CD4-positive, alpha-beta memory T cell (primary cell): ENCODE data around the gene GCFC2. TPM values are rescaled to one million over a fixed set of nuclear protein-coding genes. Genes with fewer than 3 reads are reported as not detected.

Source experiments
- CTCF ChIA-PET: fragments of 350-600 bp; sonication (Branson Sonifier 250); formaldehyde crosslinking; loops from one replicate; lab custom pipeline; 2021; ENCODE audit warnings: inconsistent platforms; ENCODE audit not compliant: partially characterized antibody; lab: Charles Lee
- POLR2A ChIA-PET: fragments of 350-600 bp; sonication (Branson Sonifier 250); formaldehyde crosslinking; loops from one replicate; lab custom pipeline; 2021; ENCODE audit not compliant: partially characterized antibody; lab: Charles Lee
- DNase-seq, 5 donors: peaks; one replicate each; pipeline versions ENCODE4 v3.0.0 to v3.0.0-alpha.2; 2020 to 2022; ENCODE audit warnings: mixed read lengths in 1 of 5
- H3K27ac ChIP-seq: one replicate; pipeline ENCODE4 v1.7.0; 2013; ENCODE audit warnings: low read depth, low read length
- H3K27me3 ChIP-seq: 2 replicates; pipeline ENCODE4 v1.7.0; 2013; ENCODE audit warnings: mild to moderate bottlenecking, low read length, moderate library complexity; ENCODE audit not compliant: insufficient read depth
- H3K36me3 ChIP-seq: 2 replicates; pipeline ENCODE4 v1.7.0; 2013; ENCODE audit warnings: mild to moderate bottlenecking, low read length, moderate library complexity; ENCODE audit not compliant: insufficient read depth
- H3K4me1 ChIP-seq: 2 replicates; pipeline ENCODE4 v1.7.0; 2013; ENCODE audit warnings: mild to moderate bottlenecking, low read length, moderate library complexity; ENCODE audit not compliant: insufficient read depth
- H3K4me3 ChIP-seq, 2 donors: one replicate each; pipeline ENCODE4 v1.7.0; 2013; ENCODE audit warnings: low read length in 2 of 2, mild to moderate bottlenecking in 1 of 2
- H3K9me3 ChIP-seq, 2 donors: one replicate each; pipeline ENCODE4 v1.7.0; 2013; ENCODE audit warnings: low read length in 2 of 2, control low read depth in 1 of 2; ENCODE audit not compliant: control insufficient read depth in 1 of 2
- H3K27ac Mint-ChIP-seq, 7 donors: one replicate each; pipeline ENCODE4 v1.8.0; 2020 to 2021; ENCODE audit warnings: mixed read lengths in 7 of 7, mild to moderate bottlenecking in 6 of 7, inconsistent platforms in 3 of 7, moderate library complexity in 3 of 7
- H3K27me3 Mint-ChIP-seq, 2 donors: one replicate each; pipeline ENCODE4 v1.8.0; 2020 to 2021; ENCODE audit warnings: mixed read lengths in 2 of 2
- H3K36me3 Mint-ChIP-seq, 2 donors: one replicate each; pipeline ENCODE4 v1.8.0; 2020 to 2021; ENCODE audit warnings: mixed read lengths in 2 of 2, inconsistent platforms in 1 of 2, mild to moderate bottlenecking in 1 of 2
- H3K4me1 Mint-ChIP-seq, 4 donors: one replicate each; pipeline ENCODE4 v1.8.0; 2020 to 2021; ENCODE audit warnings: mixed read lengths in 4 of 4, mild to moderate bottlenecking in 1 of 4
- H3K4me3 Mint-ChIP-seq, 8 donors: one replicate each; pipeline ENCODE4 v1.8.0; 2020 to 2021; ENCODE audit warnings: mixed read lengths in 8 of 8, mild to moderate bottlenecking in 7 of 8, moderate library complexity in 6 of 8, inconsistent platforms in 3 of 8
- H3K9me3 Mint-ChIP-seq, 8 donors: one replicate each; pipeline ENCODE4 v1.8.0; 2020 to 2021; ENCODE audit warnings: mixed read lengths in 8 of 8, mild to moderate bottlenecking in 5 of 8, inconsistent platforms in 3 of 8, moderate library complexity in 1 of 8
- intact Hi-C: fragments of 100-400 bp; cut with micrococcal nuclease; formaldehyde crosslinking; loops from one replicate; pipeline ENCODE4 v1.15.1; 2023
- polyA plus RNA-seq, 2 donors: library from polyadenylated mRNA; unstranded; fragments of 300-500 nt; fragmentation: Illumina TruSeq; gene quantifications; one replicate each; pipeline ENCODE4 v1.2.3, GENCODE V29; 2021
- total RNA-seq, 2 experiments: library from RNA; stranded (reverse); gene quantifications; one replicate each; pipeline ENCODE4 v1.2.3, GENCODE V29; 2021

GCFC2 gene
- total and polyA plus RNA-seq, 4 experiments from 2014 or later, result 22.9 to 31.2 (median 27.3) TPM

DNA sequence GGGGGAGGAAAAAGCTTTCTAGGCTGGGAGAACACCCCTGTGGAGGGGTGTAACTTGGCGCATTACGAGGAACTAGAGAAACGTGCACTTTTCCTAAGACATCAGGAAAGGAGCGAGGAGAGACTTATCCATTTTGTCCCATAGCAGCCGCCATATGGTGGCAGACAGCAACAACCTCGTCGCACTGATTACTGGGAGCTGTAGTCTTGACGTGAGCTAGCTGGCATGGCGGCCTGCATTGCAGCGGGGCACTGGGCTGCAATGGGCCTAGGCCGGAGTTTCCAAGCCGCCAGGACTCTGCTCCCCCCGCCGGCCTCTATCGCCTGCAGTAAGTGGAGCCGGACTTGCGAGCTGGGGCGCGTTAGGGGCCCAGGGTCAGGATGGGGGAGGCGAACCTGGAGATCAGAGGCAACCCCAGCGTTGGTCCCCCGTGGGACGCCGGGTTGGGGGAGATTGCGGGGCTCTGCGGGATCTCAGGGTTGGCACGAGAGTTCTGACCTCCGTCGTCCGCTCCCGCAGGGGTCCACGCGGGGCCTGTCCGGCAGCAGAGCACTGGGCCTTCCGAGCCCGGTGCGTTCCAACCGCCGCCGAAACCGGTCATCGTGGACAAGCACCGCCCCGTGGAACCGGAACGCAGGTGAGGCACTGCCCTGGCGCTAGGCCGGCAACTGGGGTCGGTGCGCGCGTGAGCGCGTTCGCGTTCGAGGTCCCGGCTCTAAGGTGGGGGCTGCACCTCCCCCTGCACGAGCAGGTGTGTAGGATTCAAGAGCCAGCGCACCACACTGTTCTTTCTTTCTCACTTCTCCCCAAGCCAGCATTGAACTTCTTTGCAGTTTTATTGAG, 63.9 kb downstream of the GCFC2 start, which contains the start of gene MRPL19:
Gene MRPL19 (plus strand): TSS at position 201 of the 843 bp plus-strand sequence. CDS start 25 bp downstream, at position 226.
- POLR2A ChIA-PET, result interaction anchor here (0.8 to 4.5 kb wide), 4 partner anchors 11 to 1910 kb away, joined by 3 to 29 read pairs (median 4); partner anchors contain the start of genes GCFC2 and TPRKB
- Histone ChIP-seq H3K9me3 (no peaks in the 10 kb centered on the region), H3K27me3 (no peaks in the 10 kb centered on the region), H3K4me1 (peaks cover 23% of the 10 kb centered on the region), H3K36me3 (peaks cover 7% of the 10 kb centered on the region), H3K4me3 (peak within 1 kb of the TSS; percentile 74 to 85), H3K27ac (peak within 1 kb of the TSS; percentile 69)
- DNase-seq, result peak; percentile 73 to 77 (median 76)
- Mint-ChIP-seq H3K4me1 (peaks cover 14 to 49% (median 30%) of the 10 kb centered on the region in 4 donors), H3K9me3 (peaks cover 0 to 4% (median 0%) of the 10 kb centered on the region in 8 donors), H3K27me3 (no peaks in the 10 kb centered on the region), H3K4me3 (peak within 1 kb of the TSS; percentile 89 to 96 (median 95)), H3K36me3 (peaks cover 19 to 42% of the 10 kb centered on the region in 2 donors), H3K27ac (peak within 1 kb of the TSS; percentile 85 to 95 (median 94))
- intact Hi-C loops, result loop anchor here (2.0 to 5.0 kb wide), 3 partner anchors 45 to 688 kb away; partner anchors contain the start of genes GCFC2 and POLE4
- CTCF ChIA-PET, result interaction anchor here (1.1 to 1.6 kb wide), 4 partner anchors 10 to 38 kb away, joined by 3 to 4 read pairs (median 3); no protein-coding TSS in a partner anchor

DNA sequence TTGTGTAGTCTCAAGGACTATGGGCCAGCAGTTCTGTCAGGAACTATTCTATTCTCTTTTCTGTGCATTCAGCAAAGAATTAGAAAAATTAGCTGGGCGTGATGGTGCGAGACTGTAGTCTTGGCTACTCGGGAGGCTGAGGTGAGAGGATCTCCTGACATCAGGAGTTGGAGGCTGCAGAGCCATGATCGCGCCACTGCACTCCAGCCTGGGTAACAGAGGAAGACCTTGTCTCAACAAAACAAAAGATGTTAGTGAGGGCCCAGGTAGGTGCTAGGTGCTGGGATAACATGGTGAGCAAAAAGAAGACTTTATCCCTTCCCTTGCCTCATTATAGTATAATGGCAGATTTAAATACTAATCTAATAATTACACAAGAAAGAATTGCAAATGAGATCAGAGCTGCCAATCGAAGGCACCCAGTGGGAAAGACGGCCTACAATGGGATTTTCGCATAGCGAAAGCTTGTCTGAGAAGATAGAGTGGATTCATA, 64.6 kb downstream of the GCFC2 start:
- H3K9me3 ChIP-seq, result no peaks in the 10 kb centered on the region
- Mint-ChIP-seq H3K27ac (peak overlapping the region; percentile 85 to 95 (median 94)), H3K9me3 (peaks cover 0 to 4% (median 0%) of the 10 kb centered on the region in 8 donors), H3K4me1 (peaks cover 11 to 46% (median 26%) of the 10 kb centered on the region in 4 donors), H3K36me3 (peaks cover 16 to 36% of the 10 kb centered on the region in 2 donors), H3K27me3 (no peaks in the 10 kb centered on the region), H3K4me3 (peak overlapping the region; percentile 89 to 96 (median 95))
- intact Hi-C loops, result loop anchor here (2.0 to 5.0 kb wide), 3 partner anchors 46 to 687 kb away; partner anchors contain the start of genes GCFC2 and POLE4
- H3K4me1 ChIP-seq, result peaks cover 23% of the 10 kb centered on the region
- H3K4me3 ChIP-seq, result peak overlapping the region; percentile 74 to 85
- H3K27me3 ChIP-seq, result no peaks in the 10 kb centered on the region
- no peak overlapping the region for H3K27ac ChIP-seq
- DNase-seq, result no peak
- POLR2A ChIA-PET, result interaction anchor here (1.1 to 4.5 kb wide), 3 partner anchors 11 to 1909 kb away, joined by 3 to 29 read pairs (median 4); partner anchors contain the start of genes GCFC2 and TPRKB
- peaks cover 7% of the 10 kb centered on the region for H3K36me3 ChIP-seq
- CTCF ChIA-PET, result interaction anchor here (1.0 to 1.6 kb wide), 5 partner anchors 9 to 37 kb away, joined by 3 to 4 read pairs (median 3); no protein-coding TSS in a partner anchor

GRCh38 chr2:75645643-75646042, 65.1 kb downstream of the GCFC2 start:
- POLR2A ChIA-PET, result interaction anchor here (2.0 to 4.5 kb wide), 2 partner anchors 65 to 1908 kb away, joined by 4 to 29 read pairs; partner anchors contain the start of genes GCFC2 and TPRKB
- Mint-ChIP-seq H3K4me1 (peaks cover 11 to 43% (median 25%) of the 10 kb centered on the region in 4 donors), H3K27me3 (no peaks in the 10 kb centered on the region), H3K27ac (no peak overlapping the region), H3K4me3 (peak overlapping the region in 1 of 8 donors; percentile 96), H3K36me3 (peaks cover 14 to 31% of the 10 kb centered on the region in 2 donors), H3K9me3 (peaks cover 0 to 4% (median 0%) of the 10 kb centered on the region in 8 donors)
- Histone ChIP-seq H3K27me3 (no peaks in the 10 kb centered on the region), H3K27ac (no peak overlapping the region), H3K4me1 (peaks cover 23% of the 10 kb centered on the region), H3K4me3 (no peak overlapping the region), H3K36me3 (peaks cover 4% of the 10 kb centered on the region), H3K9me3 (no peaks in the 10 kb centered on the region)
- DNase-seq, result no peak
- intact Hi-C loops, result loop anchor here (2.0 to 5.0 kb wide), 3 partner anchors 47 to 687 kb away; partner anchors contain the start of genes GCFC2 and POLE4
- CTCF ChIA-PET, result interaction anchor here (1.0 to 1.1 kb wide), 2 partner anchors 8 to 16 kb away, joined by 3 read pairs; no protein-coding TSS in a partner anchor

- no peak for DNase-seq
- no peak overlapping the region for H3K27ac Mint-ChIP-seq
- H3K4me3 Mint-ChIP-seq, result no peak overlapping the region
- Histone ChIP-seq H3K27me3 (no peaks in the 10 kb centered on the region), H3K4me1 (peaks cover 23% of the 10 kb centered on the region), H3K4me3 (no peak overlapping the region), H3K9me3 (no peaks in the 10 kb centered on the region), H3K27ac (no peak overlapping the region), H3K36me3 (no peaks in the 10 kb centered on the region)
- H3K4me1 Mint-ChIP-seq, result peaks cover 6 to 30% (median 17%) of the 10 kb centered on the region in 4 donors
- CTCF ChIA-PET, result interaction anchor here (0.7 to 1.6 kb wide), 2 partner anchors 10 to 33 kb away, joined by 3 to 4 read pairs; no protein-coding TSS in a partner anchor
- H3K36me3 Mint-ChIP-seq, result peaks cover 3 to 20% of the 10 kb centered on the region in 2 donors
- H3K9me3 Mint-ChIP-seq, result peaks cover 0 to 4% (median 0%) of the 10 kb centered on the region in 8 donors
- POLR2A ChIA-PET, result no interaction called here
- intact Hi-C loops, result no loop called here
- peaks cover 0 to 3% of the 10 kb centered on the region in 2 donors for H3K27me3 Mint-ChIP-seq
Measured at GRCh38 chr2:75643980-75644379, 66.7 kb downstream of the GCFC2 start.

GRCh38 chr2:75641587-75641986, 69.1 kb downstream of the GCFC2 start:
- Histone ChIP-seq H3K4me1 (peaks cover 7% of the 10 kb centered on the region), H3K27me3 (no peaks in the 10 kb centered on the region), H3K9me3 (no peaks in the 10 kb centered on the region), H3K36me3 (no peaks in the 10 kb centered on the region), H3K27ac (no peak overlapping the region), H3K4me3 (no peak overlapping the region)
- Mint-ChIP-seq H3K4me3 (no peak overlapping the region), H3K9me3 (peaks cover 0 to 4% (median 0%) of the 10 kb centered on the region in 8 donors), H3K27me3 (peaks cover 8 to 10% of the 10 kb centered on the region in 2 donors), H3K4me1 (peaks cover 2 to 8% (median 4%) of the 10 kb centered on the region in 4 donors), H3K27ac (no peak overlapping the region), H3K36me3 (peaks cover 0 to 3% of the 10 kb centered on the region in 2 donors)
- no peak for DNase-seq
- ChIA-PET CTCF (interaction anchor here (1.1 to 6.8 kb wide), 13 partner anchors 9 to 80 kb away, joined by 3 to 59 read pairs (median 6); no protein-coding TSS in a partner anchor), POLR2A (no interaction called here)
- intact Hi-C loops, result no loop called here

DNA sequence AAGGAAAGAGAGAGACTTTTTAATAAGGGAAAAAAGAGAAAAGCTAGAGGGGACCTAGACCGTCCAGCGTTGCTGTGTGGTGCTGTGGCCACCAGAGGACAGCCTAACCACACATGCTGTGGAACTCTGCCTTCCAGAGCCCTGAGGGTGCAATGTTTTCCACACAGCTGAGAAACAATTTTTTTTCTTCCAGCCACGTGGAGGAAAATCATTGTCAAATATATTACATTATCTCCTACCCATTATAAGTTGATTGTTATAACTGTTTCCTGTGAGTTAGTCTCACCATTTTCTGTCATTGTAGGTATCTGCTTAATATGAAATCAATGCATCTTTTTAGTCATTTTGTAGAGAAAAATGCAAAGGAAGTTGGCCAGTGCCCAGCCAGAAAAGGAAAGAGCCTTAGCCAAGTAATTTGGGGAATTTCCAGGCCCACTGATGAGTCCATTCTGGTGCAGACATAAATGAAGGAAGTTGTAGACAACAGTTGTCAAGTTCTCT, 70.0 kb downstream of the GCFC2 start:
- Mint-ChIP-seq H3K27me3 (peaks cover 14 to 16% of the 10 kb centered on the region in 2 donors), H3K4me3 (no peak overlapping the region), H3K4me1 (peaks cover 0 to 2% (median 0%) of the 10 kb centered on the region in 4 donors), H3K36me3 (no peaks in the 10 kb centered on the region), H3K27ac (no peak overlapping the region), H3K9me3 (peaks cover 0 to 4% (median 0%) of the 10 kb centered on the region in 8 donors)
- H3K36me3 ChIP-seq, result no peaks in the 10 kb centered on the region
- H3K27me3 ChIP-seq, result no peaks in the 10 kb centered on the region
- no peak overlapping the region for H3K27ac ChIP-seq
- intact Hi-C loops, result loop anchor here (1.0 kb wide), 1 partner anchor 37 kb away; no protein-coding TSS in a partner anchor
- peak in 4 of 5 donors; percentile 15 to 34 (median 28) for DNase-seq
- ChIA-PET CTCF (interaction anchor here (0.9 to 6.8 kb wide), 15 partner anchors 8 to 113 kb away, joined by 3 to 59 read pairs (median 6); no protein-coding TSS in a partner anchor), POLR2A (no interaction called here)
- no peaks in the 10 kb centered on the region for H3K9me3 ChIP-seq
- no peak overlapping the region for H3K4me3 ChIP-seq
- H3K4me1 ChIP-seq, result no peaks in the 10 kb centered on the region
